Choroid plexus epithelial cell (primary cell): ENCODE results near the gene MBTD1.

Experiments
- DNase-seq: peaks from one replicate; pipeline ENCODE4 v3.0.0-alpha.2; 2010; ENCODE audit warnings: low read depth
- H3K4me3 ChIP-seq: 2 replicates; pipeline ENCODE4 v1.5.1; 2011; ENCODE audit warnings: low read depth, mild to moderate bottlenecking, control low read depth, low read length, moderate library complexity
- CTCF ChIP-seq: conservative IDR thresholded peaks from 2 replicates; pipeline ENCODE4 v1.5.1; 2011; ENCODE audit warnings: low read depth, mild to moderate bottlenecking, control low read depth, inconsistent platforms, low read length, moderate library complexity

Gene MBTD1

GRCh38 chr17:51161541-51161940, 98.3 kb downstream of the MBTD1 start:
- no peak overlapping the region for H3K4me3 ChIP-seq
- TF ChIP-seq CTCF = no peak
- no peak for DNase-seq

GRCh38 chr17:51159604-51160003, 100.2 kb downstream of the MBTD1 start:
- no peak overlapping the region for H3K4me3 ChIP-seq
- TF ChIP-seq CTCF = no peak
- DNase-seq = no peak

- no peak overlapping the region for H3K4me3 ChIP-seq
- DNase-seq = no peak
Measured at GRCh38 chr17:51155416-51155815, 104.4 kb downstream of the MBTD1 start.

GRCh38 chr17:51154176-51154575, 105.7 kb downstream of the MBTD1 start:
- peak; percentile 35 for DNase-seq
- peak overlapping the region; percentile 84 for H3K4me3 ChIP-seq
- no peak for TF ChIP-seq CTCF

More at GRCh38 chr17:51155416-51155815, 104.4 kb downstream of the MBTD1 start:
- no peak for TF ChIP-seq CTCF

GRCh38 chr17:51153210-51154072, 106.4 kb downstream of the MBTD1 start, which contains the start of gene NME1:
NME1 (plus strand) TSS chr17:51153559; CDS start chr17:51155655, 2,096 bp downstream.
- DNase-seq = peak; percentile 100
- peak within 1 kb of the TSS; percentile 84 for H3K4me3 ChIP-seq
- TF ChIP-seq CTCF = peak; percentile 90

- no peak for TF ChIP-seq CTCF
- peak overlapping the region; percentile 50 for H3K4me3 ChIP-seq
- peak; percentile 35 for DNase-seq
Measured at GRCh38 chr17:51152766-51153209, 107.1 kb downstream of the MBTD1 start.
